Muscle layer of duodenum (tissue), 2 donors: ENCODE results near the gene PACC1.

ENCODE experiments used
- H3K27ac ChIP-seq: one replicate; pipeline ENCODE4 v1.7.0; 2013; ENCODE audit warnings: mild to moderate bottlenecking, low read length
- H3K27me3 ChIP-seq: one replicate; pipeline ENCODE4 v1.7.0; 2013; ENCODE audit warnings: low read depth, mild to moderate bottlenecking, control low read depth, low read length
- H3K36me3 ChIP-seq, 2 donors: one replicate each; pipeline ENCODE4 v1.7.0; 2013; ENCODE audit warnings: low read length in 2 of 2, control low read depth in 1 of 2, mild to moderate bottlenecking in 1 of 2; ENCODE audit not compliant: insufficient read depth in 2 of 2, control insufficient read depth in 1 of 2
- H3K4me1 ChIP-seq, 2 donors: one replicate each; pipeline ENCODE4 v1.7.0; 2013; ENCODE audit warnings: low read length in 2 of 2, mild to moderate bottlenecking in 2 of 2, control low read depth in 1 of 2, moderate library complexity in 1 of 2; ENCODE audit not compliant: insufficient read depth in 2 of 2, control insufficient read depth in 1 of 2
- H3K4me3 ChIP-seq, 2 donors: one replicate each; pipeline ENCODE4 v1.7.0; 2013; ENCODE audit warnings: low read length in 2 of 2, low read depth in 1 of 2, mild to moderate bottlenecking in 1 of 2
- H3K9me3 ChIP-seq, 2 donors: one replicate each; pipeline ENCODE4 v1.7.0; 2013; ENCODE audit warnings: low read length in 2 of 2, control low read depth in 1 of 2, mild to moderate bottlenecking in 1 of 2; ENCODE audit not compliant: control insufficient read depth in 1 of 2
- donor health status: healthy.

The PACC1 gene

DNA sequence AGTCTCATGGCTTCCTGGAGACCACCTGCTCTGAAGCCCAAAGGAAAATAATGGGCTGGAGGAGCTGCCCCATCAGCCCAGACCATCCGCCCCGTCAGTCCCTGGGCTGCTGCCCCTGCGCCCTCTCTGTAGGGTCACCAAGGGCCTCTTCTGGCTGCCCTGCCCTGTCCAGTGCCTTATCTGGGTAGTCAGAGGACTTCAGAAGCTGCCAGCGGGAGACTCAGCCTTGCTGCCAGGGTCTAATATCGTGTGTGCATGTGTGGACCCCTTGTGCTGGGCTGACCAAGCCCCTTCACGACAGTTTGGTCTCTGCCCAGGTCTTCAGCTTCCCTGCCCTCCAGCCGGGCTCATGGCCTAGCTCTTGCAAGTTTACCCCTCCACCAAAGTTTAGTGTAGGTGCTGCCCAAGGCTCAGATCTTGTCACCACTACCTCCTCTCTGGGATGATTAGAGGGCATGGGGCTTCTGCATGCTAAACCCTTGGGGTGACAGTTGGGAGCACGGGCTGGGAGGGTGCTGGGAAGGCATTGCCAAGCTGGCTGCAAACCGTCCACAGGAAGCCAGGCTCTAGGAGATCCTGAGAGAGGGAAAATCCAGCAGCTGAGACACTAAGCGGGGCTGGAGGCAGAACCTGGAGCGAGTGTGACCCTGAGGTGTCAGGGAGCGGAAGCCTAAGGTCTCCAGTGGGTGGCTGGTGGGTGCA is 38.6 kb upstream of the PACC1 start:
- no peaks in the 10 kb centered on the region for H3K36me3 ChIP-seq
- H3K27ac ChIP-seq = no peak overlapping the region
- H3K4me1 ChIP-seq = peaks cover 0 to 24% of the 10 kb centered on the region in 2 donors
- peaks cover 0 to 3% of the 10 kb centered on the region in 2 donors for H3K9me3 ChIP-seq
- no peaks in the 10 kb centered on the region for H3K27me3 ChIP-seq
- no peak overlapping the region for H3K4me3 ChIP-seq

DNA sequence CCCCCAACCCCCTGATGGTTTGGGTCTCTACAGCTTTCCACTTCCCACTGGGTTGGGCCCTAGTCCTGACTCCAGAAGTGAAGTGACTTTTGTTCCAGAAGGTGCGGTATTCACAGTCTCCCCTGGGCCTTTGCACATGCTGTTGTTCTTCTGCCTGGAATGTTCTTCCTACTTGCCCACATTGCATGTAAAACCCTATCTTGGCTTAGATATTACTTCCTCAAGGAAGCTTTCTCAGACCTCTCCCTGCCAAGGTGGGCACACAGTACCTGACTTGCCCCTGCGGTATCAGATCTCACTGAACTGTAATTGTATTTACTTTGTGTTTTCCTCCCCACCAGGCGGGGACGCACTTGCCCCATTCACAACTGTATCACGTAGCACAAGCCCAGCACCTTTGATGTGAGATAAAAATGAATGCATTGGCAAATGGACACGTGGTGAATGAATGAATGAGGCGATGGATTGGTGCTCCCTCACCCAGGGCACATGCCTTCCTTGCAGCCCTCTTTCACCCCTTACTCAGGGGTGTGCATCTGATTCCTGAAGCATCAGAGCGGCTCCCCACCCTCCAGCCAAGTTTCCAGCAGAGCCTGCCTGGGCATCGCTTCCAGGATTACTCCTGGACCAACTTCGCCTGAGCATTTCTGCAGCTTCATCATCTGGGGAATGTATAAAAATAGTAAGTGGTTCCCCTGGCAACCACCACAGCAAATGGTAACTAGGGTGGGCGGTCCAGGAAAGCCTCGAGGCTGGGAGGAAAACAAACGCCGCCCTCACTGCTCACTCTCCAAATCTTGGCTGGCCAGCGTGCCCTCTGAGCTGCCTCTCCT is 37.9 kb upstream of the PACC1 start:
- peaks cover 0 to 24% of the 10 kb centered on the region in 2 donors for H3K4me1 ChIP-seq
- H3K4me3 ChIP-seq = no peak overlapping the region
- H3K27me3 ChIP-seq = no peaks in the 10 kb centered on the region
- H3K9me3 ChIP-seq = no peaks in the 10 kb centered on the region
- no peaks in the 10 kb centered on the region for H3K36me3 ChIP-seq
- no peak overlapping the region for H3K27ac ChIP-seq

DNA sequence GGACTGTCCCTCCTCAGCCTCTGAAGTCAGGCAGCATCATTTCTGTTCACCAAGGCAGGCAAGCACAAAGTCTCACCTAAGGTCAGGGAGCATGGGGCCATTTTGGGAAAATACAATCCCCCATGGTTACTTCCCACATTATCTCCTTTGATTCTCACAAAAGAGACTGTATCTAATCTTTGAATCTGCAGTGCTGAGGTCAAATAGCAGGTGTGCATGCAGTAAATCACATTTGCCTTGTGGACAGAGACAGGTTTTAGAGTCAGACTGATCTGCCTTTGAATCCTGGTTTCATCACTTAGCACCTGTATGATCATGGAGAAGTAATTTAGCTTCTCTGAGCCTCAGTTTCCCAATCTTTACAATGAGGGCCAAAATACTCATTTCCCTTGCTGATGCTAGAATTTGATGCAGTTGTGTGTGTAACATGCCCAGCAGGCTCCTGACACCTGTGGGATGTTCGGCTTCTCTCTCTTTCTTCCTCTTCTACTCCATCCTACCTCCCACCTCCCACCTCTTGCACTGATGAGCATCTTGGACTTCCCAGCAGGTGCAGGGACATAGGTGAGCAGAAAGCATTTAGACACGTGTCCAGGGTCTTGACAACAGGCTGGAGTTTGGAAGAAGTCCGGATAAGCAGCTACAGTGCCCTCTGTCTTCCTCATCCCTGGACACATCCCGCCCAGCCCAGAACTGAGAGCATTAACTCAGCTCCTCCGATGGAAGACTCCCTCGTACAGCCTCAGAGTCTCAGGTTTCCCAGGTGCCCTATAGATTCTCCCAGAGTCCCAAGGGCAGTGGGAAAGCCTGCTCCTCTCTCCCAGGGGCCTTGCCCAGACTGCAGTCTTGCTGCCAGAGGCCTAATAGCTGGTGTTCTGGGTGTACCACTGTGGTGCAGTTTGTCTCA is 37.0 kb upstream of the PACC1 start:
- H3K27ac ChIP-seq = no peak overlapping the region

DNA sequence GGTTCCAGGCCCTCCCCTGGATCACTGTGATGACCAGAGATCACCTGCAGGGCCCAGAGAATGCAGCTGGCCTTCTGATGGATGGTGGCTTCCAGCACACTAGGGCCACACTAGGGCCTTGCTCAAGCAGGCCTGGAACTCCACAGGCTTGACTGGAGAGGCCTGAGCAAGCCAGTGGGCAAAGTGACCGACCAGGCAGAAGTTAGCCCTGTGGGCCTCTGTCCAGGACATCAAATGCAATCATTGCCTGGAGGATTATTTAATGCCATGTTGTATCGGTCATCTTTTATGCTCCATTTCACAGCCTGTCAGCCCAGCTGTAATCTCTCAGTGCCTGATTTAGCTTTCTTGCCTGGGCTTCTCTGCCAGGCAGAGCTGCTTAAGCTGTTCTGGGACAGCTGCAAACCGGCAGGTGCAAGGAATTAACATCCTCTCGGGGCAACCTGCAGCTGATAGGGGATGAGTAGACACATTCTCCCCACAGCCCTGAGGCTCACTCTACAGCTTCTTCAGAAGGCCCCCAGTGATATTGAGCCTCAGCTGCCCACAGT is 35.7 kb upstream of the PACC1 start:
- Histone ChIP-seq H3K9me3 (no peaks in the 10 kb centered on the region), H3K27me3 (no peaks in the 10 kb centered on the region), H3K27ac (no peak overlapping the region), H3K4me3 (no peak overlapping the region), H3K4me1 (peaks cover 0 to 20% of the 10 kb centered on the region in 2 donors), H3K36me3 (peaks cover 5 to 11% of the 10 kb centered on the region in 2 donors)

More for the DNA sequence above, 37.0 kb upstream of the PACC1 start:
- peaks cover 0 to 5% of the 10 kb centered on the region in 2 donors for H3K36me3 ChIP-seq
- H3K4me3 ChIP-seq = no peak overlapping the region
- no peaks in the 10 kb centered on the region for H3K9me3 ChIP-seq
- peaks cover 0 to 24% of the 10 kb centered on the region in 2 donors for H3K4me1 ChIP-seq
- no peaks in the 10 kb centered on the region for H3K27me3 ChIP-seq

DNA sequence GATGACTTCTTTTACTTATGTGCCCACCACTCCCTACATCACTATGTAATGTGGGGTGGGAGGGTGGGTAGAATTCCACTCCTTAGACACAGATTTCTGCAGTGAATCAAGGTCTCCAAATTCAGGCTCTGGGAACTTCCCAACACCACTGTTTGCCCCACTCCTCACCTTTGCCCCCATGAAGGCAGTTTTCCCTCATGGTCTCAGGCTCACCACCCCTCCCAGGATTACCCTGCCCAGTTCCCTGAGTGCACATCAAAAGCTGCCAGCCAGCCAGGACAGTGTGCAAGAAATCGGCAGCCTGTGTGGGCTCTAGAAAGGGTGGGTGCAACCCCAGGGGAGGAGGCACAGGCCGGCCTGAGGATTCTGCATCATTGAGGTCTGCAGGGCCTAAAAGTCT is 32.8 kb upstream of the PACC1 start:
- Histone ChIP-seq H3K4me3 (no peak overlapping the region), H3K27me3 (no peaks in the 10 kb centered on the region), H3K36me3 (peaks cover 8 to 26% of the 10 kb centered on the region in 2 donors), H3K27ac (no peak overlapping the region), H3K4me1 (peaks cover 0 to 5% of the 10 kb centered on the region in 2 donors), H3K9me3 (no peaks in the 10 kb centered on the region)

DNA sequence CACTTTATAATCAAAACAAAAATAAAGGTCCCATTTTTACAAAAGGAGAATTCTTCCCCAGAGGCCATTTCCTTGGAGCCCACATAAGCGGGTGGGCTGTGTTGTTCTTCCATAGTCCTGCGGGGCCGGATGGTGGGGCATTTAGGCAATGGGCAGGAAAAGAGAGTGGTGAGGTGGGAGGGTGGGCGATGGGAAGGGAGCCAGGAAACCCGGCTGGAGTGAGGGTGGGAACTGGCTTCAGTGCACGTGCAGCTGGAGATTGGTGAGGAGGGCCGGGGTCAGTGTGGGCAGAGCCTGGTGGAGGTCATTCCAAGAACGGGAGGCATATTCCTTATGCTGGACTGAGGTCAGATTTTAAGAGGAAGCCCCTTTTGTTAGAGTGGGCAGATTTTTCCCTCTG is 31.6 kb upstream of the PACC1 start:
- Histone ChIP-seq H3K4me3 (no peak overlapping the region), H3K27ac (no peak overlapping the region), H3K27me3 (no peaks in the 10 kb centered on the region), H3K4me1 (no peaks in the 10 kb centered on the region), H3K9me3 (no peaks in the 10 kb centered on the region), H3K36me3 (peaks cover 8 to 26% of the 10 kb centered on the region in 2 donors)

DNA sequence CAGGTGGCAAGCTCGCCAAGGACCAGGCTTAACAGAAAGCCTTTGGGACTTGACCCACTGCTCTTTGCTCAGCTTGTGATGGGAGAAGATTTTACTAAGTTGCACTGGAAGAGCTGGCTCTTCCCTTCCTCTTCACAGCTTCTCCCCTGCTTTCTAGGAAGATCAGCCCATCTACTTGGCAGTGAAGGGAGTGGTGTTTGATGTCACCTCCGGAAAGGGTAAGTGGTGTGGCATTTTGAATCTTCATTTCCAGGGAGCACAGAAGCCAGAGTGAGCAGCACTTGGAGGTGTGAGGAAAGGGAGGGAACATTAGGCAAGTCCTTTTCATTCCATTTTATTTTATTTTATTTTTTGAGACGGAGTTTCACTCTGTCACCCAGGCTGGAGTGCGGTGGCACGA is 27.7 kb upstream of the PACC1 start:
- no peak overlapping the region for H3K27ac ChIP-seq
- no peaks in the 10 kb centered on the region for H3K9me3 ChIP-seq
- no peaks in the 10 kb centered on the region for H3K4me1 ChIP-seq
- H3K4me3 ChIP-seq = no peak overlapping the region
- H3K27me3 ChIP-seq = no peaks in the 10 kb centered on the region
- H3K36me3 ChIP-seq = peaks cover 8 to 26% of the 10 kb centered on the region in 2 donors

DNA sequence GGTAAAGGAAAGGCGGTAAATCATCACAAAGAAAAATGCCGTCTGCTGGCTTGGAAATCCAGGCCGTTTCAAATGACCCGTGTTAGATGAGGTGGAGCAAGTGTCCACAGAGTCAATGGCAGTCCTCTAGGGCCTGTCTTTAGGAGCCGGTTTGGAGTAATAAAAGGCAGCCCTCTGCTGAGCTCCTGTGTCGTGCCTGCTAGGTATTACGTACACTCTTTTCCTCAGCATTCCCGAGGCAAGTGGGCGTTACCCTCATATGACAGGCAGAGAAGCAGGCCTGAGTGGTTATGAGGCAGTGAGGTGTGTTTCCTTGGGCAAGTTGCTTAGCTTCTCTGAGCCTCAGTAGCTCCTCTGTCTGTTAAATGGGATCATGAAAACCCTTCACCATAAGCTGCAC is 25.7 kb upstream of the PACC1 start:
- Histone ChIP-seq H3K4me1 (peaks cover 0 to 1% of the 10 kb centered on the region in 2 donors), H3K4me3 (no peak overlapping the region), H3K36me3 (peaks cover 3 to 15% of the 10 kb centered on the region in 2 donors), H3K27me3 (no peaks in the 10 kb centered on the region), H3K27ac (no peak overlapping the region), H3K9me3 (no peaks in the 10 kb centered on the region)

DNA sequence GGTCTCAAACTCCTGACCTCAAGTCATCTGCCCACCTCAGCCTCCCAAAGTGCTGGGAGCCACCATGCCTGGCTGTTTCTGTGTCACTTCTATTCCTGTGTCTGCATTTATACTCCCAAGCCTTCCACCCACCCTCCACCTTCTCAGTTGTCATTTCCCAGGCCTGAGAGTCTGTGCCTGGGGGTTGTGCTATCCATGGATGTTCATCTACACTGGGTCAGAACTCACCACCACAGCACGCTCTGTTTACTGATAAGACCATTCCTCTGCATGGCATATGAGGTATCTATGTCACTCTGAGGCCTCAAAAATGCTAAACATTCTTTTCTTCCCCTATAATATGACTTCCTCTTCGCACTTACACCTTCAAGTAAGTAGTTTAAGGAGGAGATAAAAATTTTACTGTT is 24.1 kb upstream of the PACC1 start:
- no peaks in the 10 kb centered on the region for H3K27me3 ChIP-seq
- no peak overlapping the region for H3K27ac ChIP-seq
- H3K36me3 ChIP-seq = peaks cover 0 to under 1% of the 10 kb centered on the region in 2 donors
- no peak overlapping the region for H3K4me3 ChIP-seq
- no peaks in the 10 kb centered on the region for H3K9me3 ChIP-seq
- H3K4me1 ChIP-seq = peaks cover 0 to 8% of the 10 kb centered on the region in 2 donors

DNA sequence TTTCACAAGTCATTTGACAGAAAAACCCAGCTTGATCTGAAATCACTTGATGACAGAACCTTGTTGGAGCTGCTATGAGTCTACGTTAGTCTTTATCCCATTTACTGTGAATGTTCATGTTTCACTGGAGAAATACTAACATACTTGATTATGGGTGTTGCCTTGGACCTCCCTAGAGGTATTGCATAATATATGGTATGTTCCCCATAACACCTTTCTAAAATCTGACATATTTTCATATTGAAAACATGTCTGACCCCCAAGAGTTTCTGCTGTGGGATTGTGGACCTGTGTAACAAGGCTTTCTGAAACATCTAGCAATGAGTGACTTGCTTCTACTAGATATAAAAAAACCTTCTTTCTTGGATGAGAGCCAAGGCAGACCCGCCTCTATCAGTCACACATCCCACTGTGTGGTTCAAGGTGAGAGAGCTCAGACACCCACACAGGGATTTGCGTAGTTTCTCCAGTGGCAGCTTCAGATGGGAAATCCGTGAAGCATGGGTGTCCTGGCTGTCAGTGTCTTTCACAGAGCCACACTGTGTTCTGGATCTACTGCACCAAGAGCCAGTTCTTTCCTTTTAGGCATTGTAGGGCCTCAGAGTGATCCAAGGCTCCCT is 22.6 kb upstream of the PACC1 start:
- Histone ChIP-seq H3K9me3 (no peaks in the 10 kb centered on the region), H3K27me3 (no peaks in the 10 kb centered on the region), H3K27ac (no peak overlapping the region), H3K4me1 (peaks cover 0 to 13% of the 10 kb centered on the region in 2 donors), H3K36me3 (no peaks in the 10 kb centered on the region), H3K4me3 (no peak overlapping the region)
